Type B pancreatic cell (in vitro differentiated cells): Measurements from ENCODE around the gene APBB2. TPM values are rescaled to one million over a fixed set of nuclear protein-coding genes. Genes with fewer than 3 reads are reported as not detected.

Experiments used
- DNase-seq: peaks from one replicate; pipeline ENCODE4 v3.0.0; 2021; ENCODE audit warnings: mixed read lengths; ENCODE audit not compliant: unreplicated experiment; ENCODE audit errors: extremely low spot score
- H3K27ac Mint-ChIP-seq: 2 replicates; pipeline ENCODE4 v1.8.0; 2021; ENCODE audit warnings: mild to moderate bottlenecking, mixed read lengths
- H3K27me3 Mint-ChIP-seq: 2 replicates; pipeline ENCODE4 v1.8.0; 2021; ENCODE audit warnings: mixed read lengths
- H3K36me3 Mint-ChIP-seq: 2 replicates; pipeline ENCODE4 v1.8.0; 2021; ENCODE audit warnings: mixed read lengths
- H3K4me1 Mint-ChIP-seq: one replicate; pipeline ENCODE4 v1.8.0; 2021; ENCODE audit warnings: mixed read lengths; ENCODE audit not compliant: unreplicated experiment
- H3K4me3 Mint-ChIP-seq: 2 replicates; pipeline ENCODE4 v1.8.0; 2021; ENCODE audit warnings: mild to moderate bottlenecking, mixed read lengths
- H3K9me3 Mint-ChIP-seq: 2 replicates; pipeline ENCODE4 v1.8.0; 2021; ENCODE audit warnings: mixed read lengths
- total RNA-seq: library from RNA; stranded (reverse); gene quantifications from 2 replicates; pipeline ENCODE4 v1.2.1, GENCODE V29; 2021; ENCODE audit warnings: low replicate concordance
- TF ChIP-seq, protein P1 (sequence below): fragments of 200-600 bp; sonication (generic); conservative IDR thresholded peaks from 2 replicates; pipeline ENCODE4 v1.5.0; 2021; ENCODE audit warnings: antibody characterized with exemption, mild to moderate bottlenecking

The APBB2 gene
- total RNA-seq, 1 donor from 2014 or later: 33.3 TPM

DNA sequence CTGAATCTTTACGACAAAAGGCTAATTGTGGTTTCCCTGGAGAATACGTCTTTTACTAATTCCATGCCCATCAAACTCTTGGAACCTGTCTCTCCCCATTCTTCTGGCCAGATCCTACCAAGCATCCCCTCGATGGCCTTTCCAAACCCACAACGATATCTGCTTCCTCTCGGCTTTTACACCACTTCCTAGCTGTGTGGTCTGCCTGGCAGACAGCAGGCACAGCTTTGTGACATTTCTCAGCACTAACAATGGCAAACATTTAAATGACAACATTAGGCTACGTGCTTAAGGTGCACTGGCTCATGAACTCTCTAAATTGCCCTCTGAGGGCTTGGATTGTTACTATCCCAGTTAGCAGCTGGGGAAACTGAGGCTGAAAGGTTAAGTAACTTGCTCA, 323.6 kb downstream of the APBB2 start:
- TF ChIP-seq, protein P1, sequence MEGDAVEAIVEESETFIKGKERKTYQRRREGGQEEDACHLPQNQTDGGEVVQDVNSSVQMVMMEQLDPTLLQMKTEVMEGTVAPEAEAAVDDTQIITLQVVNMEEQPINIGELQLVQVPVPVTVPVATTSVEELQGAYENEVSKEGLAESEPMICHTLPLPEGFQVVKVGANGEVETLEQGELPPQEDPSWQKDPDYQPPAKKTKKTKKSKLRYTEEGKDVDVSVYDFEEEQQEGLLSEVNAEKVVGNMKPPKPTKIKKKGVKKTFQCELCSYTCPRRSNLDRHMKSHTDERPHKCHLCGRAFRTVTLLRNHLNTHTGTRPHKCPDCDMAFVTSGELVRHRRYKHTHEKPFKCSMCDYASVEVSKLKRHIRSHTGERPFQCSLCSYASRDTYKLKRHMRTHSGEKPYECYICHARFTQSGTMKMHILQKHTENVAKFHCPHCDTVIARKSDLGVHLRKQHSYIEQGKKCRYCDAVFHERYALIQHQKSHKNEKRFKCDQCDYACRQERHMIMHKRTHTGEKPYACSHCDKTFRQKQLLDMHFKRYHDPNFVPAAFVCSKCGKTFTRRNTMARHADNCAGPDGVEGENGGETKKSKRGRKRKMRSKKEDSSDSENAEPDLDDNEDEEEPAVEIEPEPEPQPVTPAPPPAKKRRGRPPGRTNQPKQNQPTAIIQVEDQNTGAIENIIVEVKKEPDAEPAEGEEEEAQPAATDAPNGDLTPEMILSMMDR: no peak
- Mint-ChIP-seq H3K27me3 (no peaks in the 10 kb centered on the region), H3K27ac (no peak overlapping the region), H3K36me3 (no peaks in the 10 kb centered on the region), H3K4me1 (peaks cover 5% of the 10 kb centered on the region), H3K9me3 (no peaks in the 10 kb centered on the region), H3K4me3 (no peak overlapping the region)
- DNase-seq: no peak

DNA sequence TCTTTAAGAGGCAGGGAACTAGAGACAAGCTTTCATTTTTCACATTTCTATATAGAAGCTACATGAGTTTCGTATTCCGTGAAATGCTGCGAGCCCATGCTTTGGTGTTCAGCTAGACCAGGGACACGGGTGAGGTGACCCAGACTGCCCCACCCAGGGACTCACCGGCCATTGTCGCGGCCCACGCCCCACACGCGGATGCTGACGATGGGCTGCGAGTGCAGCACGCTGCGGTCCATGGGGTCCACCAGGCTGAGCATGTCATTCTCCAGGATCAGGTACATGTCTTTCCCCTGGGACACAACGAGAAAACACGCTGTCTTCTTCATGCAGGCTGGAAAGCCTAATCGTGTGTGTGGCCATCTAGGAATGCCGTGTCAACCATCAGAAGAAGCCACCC, 324.1 kb downstream of the APBB2 start:
- no peak overlapping the region for H3K4me3 Mint-ChIP-seq
- no peak for DNase-seq
- H3K27ac Mint-ChIP-seq: no peak overlapping the region
- H3K4me1 Mint-ChIP-seq: peaks cover 5% of the 10 kb centered on the region
- TF ChIP-seq, protein P1: no peak
- H3K36me3 Mint-ChIP-seq: no peaks in the 10 kb centered on the region
- H3K27me3 Mint-ChIP-seq: no peaks in the 10 kb centered on the region
- no peaks in the 10 kb centered on the region for H3K9me3 Mint-ChIP-seq

DNA sequence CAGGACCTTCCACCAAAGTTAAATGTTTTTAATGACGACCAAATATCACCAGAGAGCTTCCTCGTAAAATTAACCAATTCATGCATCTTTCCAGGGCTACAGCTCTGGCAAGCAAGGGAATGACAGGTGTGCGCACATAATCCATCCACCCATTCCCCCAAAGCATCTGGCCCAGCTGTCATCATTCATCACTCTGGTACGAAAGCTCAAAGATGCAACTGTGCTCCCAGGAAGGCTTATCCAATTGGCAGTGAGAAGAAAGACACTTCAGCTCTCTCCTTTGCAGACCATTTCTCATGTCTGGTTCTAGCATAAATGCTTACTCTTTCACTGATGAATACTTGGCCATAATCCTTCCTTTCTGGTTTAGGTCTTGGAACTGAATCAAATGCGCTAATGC, 325.4 kb downstream of the APBB2 start:
- Mint-ChIP-seq H3K27ac (no peak overlapping the region), H3K4me3 (no peak overlapping the region), H3K27me3 (no peaks in the 10 kb centered on the region), H3K36me3 (no peaks in the 10 kb centered on the region), H3K4me1 (peaks cover 5% of the 10 kb centered on the region), H3K9me3 (no peaks in the 10 kb centered on the region)
- no peak for DNase-seq
- TF ChIP-seq, protein P1: no peak

DNA sequence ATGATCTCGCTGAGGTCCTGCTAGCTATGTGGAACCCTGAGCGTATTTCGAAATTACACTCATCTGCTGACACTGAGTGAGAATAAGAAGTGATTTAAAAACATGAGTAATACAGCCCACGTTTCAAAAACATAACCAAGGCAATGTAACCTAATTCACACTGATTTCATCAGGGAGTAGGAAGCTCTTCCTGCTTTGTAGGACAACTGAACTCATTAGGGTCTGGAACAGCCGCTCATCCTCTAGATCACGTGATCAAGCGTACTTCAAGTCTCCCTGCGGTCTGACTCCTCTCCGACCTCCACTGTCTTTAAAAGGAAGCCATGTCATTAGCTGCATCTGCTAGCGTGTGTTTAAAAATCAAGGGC, 326.6 kb downstream of the APBB2 start:
- TF ChIP-seq, protein P1: no peak
- H3K36me3 Mint-ChIP-seq: no peaks in the 10 kb centered on the region

DNA sequence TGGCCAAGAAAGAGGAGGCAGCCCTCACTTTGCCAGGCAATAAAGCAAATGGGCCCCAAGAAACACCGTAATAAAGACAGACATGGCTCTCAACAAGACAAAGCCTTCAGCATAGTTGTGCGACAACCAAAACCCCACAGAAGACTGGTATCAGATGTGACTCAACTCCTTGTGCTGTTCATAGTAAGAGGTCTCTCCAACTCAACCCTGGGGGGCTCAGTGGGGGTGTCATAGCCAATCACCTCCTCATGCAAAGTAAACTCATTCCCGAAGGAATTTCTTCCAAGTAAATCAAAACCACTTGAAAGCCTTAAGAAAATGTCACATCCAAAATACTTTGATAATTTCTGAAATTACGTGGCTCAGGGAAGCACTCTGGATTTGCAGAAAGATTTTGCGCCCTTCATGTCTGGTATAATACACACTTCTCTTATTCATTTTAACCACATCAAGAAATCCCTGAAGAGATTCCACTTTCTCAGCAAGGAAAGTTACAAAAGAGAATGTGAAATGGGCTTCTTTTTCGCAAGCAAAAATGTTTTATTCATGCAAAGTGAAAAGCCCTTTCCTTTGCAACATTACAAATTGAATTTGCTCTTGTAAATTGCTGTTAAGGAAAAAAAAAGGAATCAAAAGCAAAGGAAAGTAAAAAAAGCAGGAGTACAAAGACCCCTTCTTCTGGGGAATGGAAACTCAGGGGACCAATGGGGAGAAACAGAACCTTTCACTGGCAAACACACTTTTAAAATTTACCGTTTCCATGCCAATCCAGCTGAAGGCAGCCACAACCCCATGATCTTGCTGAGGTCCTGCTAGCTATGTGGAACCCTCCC, 327.2 kb downstream of the APBB2 start:
- no peak overlapping the region for H3K27ac Mint-ChIP-seq
- no peak for DNase-seq

More for the DNA sequence above, 326.6 kb downstream of the APBB2 start:
- no peak overlapping the region for H3K4me3 Mint-ChIP-seq
- no peak overlapping the region for H3K27ac Mint-ChIP-seq
- no peak for DNase-seq
- no peaks in the 10 kb centered on the region for H3K9me3 Mint-ChIP-seq
- peaks cover 5% of the 10 kb centered on the region for H3K4me1 Mint-ChIP-seq
- no peaks in the 10 kb centered on the region for H3K27me3 Mint-ChIP-seq

More for the DNA sequence above, 327.2 kb downstream of the APBB2 start:
- TF ChIP-seq, protein P1: no peak
- H3K36me3 Mint-ChIP-seq: no peaks in the 10 kb centered on the region
- H3K9me3 Mint-ChIP-seq: no peaks in the 10 kb centered on the region
- H3K4me1 Mint-ChIP-seq: peaks cover 9% of the 10 kb centered on the region
- no peak overlapping the region for H3K4me3 Mint-ChIP-seq
- no peaks in the 10 kb centered on the region for H3K27me3 Mint-ChIP-seq
